RPMI8226 (cell line): ENCODE data around the gene DNAJC12.
"Not testable (repeated sequence)": the region's sequence is repeated elsewhere in the genome, so short reads cannot be mapped to it uniquely, and the experiment has no call there.

Source experiments
- DNase-seq: peaks from one replicate; pipeline ENCODE4 v3.0.0-alpha.2; 2015

Gene DNAJC12

GRCh38 chr10:67790534-67791408 is 47.2 kb downstream of the DNAJC12 start:
- no peak for DNase-seq

GRCh38 chr10:67789769-67790168 is 48.2 kb downstream of the DNAJC12 start:
- no peak for DNase-seq

GRCh38 chr10:67788028-67788886 is 49.7 kb downstream of the DNAJC12 start:
- peak; percentile 62 for DNase-seq

GRCh38 chr10:67785098-67785497 is 52.9 kb downstream of the DNAJC12 start:
- no peak for DNase-seq

GRCh38 chr10:67784474-67784873 is 53.5 kb downstream of the DNAJC12 start:
- DNase-seq = peak; percentile 50

- peak; percentile 24 for DNase-seq
These were observed 54.2 kb downstream of the DNAJC12 start for GRCh38 chr10:67783606-67784294.

GRCh38 chr10:67782530-67782929 is 55.5 kb downstream of the DNAJC12 start:
- no peak for DNase-seq

- DNase-seq = peak; percentile 27
These were observed 57.0 kb downstream of the DNAJC12 start for GRCh38 chr10:67780759-67781538.

GRCh38 chr10:67780204-67780621 is 57.8 kb downstream of the DNAJC12 start:
- not testable (repeated sequence) for DNase-seq

- DNase-seq = peak; percentile 72
These were observed 58.4 kb downstream of the DNAJC12 start for GRCh38 chr10:67779465-67780203.

GRCh38 chr10:67776371-67776770 is 61.6 kb downstream of the DNAJC12 start:
- no peak for DNase-seq

- no peak for DNase-seq
These were observed 62.7 kb downstream of the DNAJC12 start for GRCh38 chr10:67775279-67775678.

- DNase-seq = peak; percentile 69
These were observed 65.0 kb downstream of the DNAJC12 start for GRCh38 chr10:67772894-67773511.

GRCh38 chr10:67772151-67772550 is 65.8 kb downstream of the DNAJC12 start:
- no peak for DNase-seq

GRCh38 chr10:67771200-67771599 is 66.8 kb downstream of the DNAJC12 start:
- no peak for DNase-seq

GRCh38 chr10:67770537-67770936 is 67.5 kb downstream of the DNAJC12 start:
- peak; percentile 59 for DNase-seq

- DNase-seq = no peak
These were observed 70.7 kb downstream of the DNAJC12 start for GRCh38 chr10:67767244-67767643.

- peak; percentile 93 for DNase-seq
These were observed 73.8 kb downstream of the DNAJC12 start for GRCh38 chr10:67764012-67764822.

- DNase-seq = peak; percentile 31
These were observed 74.4 kb downstream of the DNAJC12 start for GRCh38 chr10:67763499-67764011.

- DNase-seq = not testable (repeated sequence)
These were observed 75.4 kb downstream of the DNAJC12 start for GRCh38 chr10:67762567-67762966.
